Activated T-cell treated with anti-CD3 and anti-CD28 coated beads for 1 hour (primary cell): ENCODE results near the gene CNTNAP5.

ENCODE experiments used
- DNase-seq: peaks from one replicate; pipeline ENCODE4 v3.0.0-alpha.2; 2020; ENCODE audit warnings: low read depth

Gene CNTNAP5

DNA sequence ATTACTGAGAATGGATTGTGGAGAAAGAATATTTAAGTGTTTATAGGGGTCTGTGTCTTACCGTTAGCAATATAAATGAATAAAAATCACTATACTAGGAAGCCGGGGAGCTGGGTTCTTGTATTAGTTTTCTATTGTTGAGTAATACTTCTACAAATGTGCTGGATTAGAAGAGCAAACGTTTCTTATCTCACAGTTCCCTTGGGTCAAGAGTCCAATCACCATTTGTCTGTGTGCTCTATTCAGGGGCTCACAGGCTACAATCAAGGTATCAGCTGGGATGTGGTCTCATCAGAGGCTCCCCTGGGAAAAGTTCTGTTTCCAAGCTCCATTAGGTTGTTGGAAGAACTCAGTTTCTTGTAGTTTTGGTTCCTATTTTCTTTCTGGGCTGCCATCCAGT is 790.9 kb downstream of the CNTNAP5 start:
- no peak for DNase-seq

DNA sequence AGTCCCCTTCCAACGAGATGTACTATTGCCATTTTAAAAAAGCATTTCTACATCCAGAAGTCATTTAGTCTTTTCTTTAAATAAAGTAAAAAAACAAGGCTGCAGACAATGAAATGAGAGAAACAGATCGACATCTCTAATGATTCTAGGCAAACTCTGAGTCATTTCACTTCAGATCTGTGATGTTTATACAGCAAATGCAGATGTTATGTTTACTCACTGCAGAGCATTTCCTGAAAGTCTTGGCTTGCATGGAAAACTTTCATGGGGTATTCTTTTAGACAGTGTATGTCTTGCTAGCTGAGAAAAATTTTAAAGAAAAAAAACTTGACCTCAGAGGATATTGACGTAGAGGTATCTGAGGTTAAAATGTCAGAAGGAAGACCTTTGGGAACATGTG is 797.4 kb downstream of the CNTNAP5 start:
- no peak for DNase-seq

DNA sequence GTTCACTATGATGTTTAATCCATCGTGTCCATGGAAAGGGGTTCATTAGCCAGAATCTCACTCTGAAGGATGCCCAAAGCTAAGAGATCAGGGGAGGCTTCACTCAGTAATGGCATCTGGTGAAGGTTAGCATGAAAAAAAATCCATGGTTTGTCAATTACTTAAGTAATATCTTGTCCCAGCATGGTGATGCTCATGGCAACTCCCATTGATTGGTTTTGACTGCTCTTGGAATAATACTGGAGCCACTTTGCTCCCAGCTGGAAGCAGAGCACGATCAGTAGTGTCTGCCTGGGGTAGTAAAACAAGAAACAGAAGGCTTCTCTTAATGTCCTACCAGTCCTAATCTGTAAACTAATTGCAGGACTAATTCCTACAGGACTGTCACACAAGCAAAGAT is 799.4 kb downstream of the CNTNAP5 start:
- no peak for DNase-seq

DNA sequence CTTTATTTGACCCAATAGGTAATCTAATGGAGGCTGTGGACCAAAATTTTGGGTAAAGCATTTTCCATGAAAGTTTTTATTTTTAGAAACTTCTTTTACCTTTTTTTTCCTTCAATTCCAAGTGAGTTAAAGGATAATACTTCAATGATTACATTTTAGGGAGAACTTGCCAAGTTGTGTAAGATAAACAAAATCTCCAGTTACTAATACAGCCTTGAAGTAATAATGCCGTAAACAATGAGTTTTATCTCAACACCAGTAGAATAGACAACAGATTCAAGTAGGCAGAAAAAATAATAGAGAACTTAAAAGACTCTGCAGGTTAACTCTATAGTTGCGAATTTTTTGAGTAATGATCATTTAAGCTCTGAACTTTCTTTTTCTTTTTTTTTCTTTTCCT is 807.4 kb downstream of the CNTNAP5 start:
- no peak for DNase-seq

DNA sequence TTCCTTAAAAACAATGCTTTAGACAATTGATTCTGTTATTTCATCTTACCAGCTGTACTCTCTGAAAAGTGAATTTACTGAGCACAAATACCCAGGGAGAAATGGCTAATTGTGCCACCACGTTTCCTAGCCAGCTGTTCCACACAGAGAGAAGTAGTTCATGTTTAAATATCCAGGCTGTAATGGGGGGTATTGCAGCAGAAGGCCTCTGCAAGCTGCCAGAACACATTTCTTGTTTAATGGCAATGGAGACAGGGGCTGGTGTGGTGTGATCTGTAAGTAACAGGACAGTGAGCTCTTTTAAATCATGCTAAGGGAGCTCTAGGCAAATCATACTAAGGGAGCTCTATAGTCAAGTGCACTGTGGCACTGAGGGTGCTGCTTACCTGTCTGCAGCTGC is 809.2 kb downstream of the CNTNAP5 start:
- no peak for DNase-seq

DNA sequence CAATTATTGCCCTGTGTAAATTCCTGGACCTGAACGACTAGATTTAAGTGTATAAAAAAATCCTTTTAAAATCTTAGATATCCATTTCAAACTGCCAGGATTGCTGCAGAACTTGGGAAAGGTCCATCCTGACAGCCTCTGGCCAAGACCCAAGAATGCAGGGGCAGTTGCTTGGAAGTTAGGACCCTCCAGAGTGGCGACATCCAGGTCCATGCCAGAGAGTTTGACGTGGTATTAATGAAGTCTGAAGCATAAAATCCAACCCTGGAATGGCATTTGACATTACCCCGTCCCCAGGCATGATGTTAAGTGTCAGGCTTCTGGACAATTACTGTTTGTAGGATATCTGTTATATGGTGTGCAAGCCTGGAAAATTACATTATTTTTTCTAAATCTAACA is 810.2 kb downstream of the CNTNAP5 start:
- no peak for DNase-seq

DNA sequence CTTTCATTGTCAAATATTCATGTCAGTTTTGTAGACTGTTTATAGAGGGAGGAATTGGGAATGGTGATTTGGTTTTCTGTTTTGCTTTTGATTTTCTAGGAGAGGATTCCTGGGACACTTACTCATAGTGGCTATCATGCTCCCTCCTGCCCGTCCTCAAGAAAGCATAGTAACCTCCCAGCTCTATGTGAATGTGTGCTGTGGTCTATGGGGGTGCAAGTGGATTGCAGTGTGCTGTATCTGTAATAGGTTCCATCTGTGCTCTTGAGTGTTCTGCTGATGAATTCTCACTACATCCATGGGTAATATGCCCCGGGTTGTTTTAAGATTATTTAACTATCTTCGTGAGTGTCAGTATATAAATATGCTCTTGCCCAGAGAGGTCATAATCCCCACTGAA is 811.3 kb downstream of the CNTNAP5 start:
- no peak for DNase-seq

DNA sequence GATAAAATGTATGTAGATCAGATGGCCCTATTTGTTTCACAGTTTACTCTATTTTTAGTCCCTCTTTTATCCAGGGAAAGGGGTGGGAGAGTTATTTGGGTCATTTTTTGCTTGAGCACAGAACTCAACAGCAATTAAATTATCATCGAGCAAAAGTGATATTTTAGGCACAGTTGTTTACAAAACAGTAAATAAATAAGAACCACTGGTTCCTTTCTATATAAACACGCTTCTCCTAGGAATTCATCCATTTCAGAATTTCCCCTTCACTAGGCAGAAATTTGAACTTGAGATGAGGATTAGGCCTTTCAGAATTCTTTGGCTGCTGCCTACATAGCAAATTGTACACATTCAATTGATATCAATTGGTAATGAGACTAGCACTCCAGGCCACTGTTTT is 812.4 kb downstream of the CNTNAP5 start:
- no peak for DNase-seq

DNA sequence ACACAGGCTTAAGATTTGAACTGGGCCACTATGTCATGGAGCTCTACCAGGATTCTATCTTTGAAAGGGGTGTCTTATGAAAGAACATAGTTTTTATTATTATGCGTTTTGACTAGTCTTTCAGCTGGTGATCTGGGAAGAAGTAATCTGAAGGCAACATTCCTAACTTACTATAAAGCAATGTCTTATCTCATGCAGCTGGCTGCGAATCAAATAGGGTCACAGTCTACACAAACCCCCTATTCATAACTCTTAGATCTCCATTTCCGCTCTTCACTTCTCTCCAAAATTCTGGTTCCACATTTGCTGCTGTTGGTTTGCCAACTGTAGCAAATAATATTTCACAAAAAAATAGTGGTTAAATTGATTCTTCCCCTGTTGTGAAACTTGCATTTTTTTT is 813.3 kb downstream of the CNTNAP5 start:
- DNase-seq = no peak

DNA sequence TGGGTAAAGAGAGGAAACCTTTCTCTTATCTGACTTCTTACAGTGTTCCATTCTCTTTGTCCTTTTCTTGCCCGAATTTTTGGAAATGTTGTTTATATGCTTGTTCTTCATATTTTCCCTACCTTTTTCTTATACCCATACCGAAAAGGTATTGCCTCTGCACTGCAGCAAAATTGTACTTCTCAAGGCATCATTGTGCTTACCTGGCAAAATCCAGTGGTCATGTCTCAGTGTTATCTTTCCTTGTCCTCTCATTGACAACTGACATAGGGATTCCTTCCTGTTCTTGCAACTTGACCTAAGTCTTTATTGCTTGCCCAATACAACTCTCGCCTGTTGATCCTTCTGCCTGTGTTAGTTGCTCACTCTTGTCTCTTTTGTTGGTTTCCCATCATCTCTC is 842.2 kb downstream of the CNTNAP5 start:
- no peak for DNase-seq

DNA sequence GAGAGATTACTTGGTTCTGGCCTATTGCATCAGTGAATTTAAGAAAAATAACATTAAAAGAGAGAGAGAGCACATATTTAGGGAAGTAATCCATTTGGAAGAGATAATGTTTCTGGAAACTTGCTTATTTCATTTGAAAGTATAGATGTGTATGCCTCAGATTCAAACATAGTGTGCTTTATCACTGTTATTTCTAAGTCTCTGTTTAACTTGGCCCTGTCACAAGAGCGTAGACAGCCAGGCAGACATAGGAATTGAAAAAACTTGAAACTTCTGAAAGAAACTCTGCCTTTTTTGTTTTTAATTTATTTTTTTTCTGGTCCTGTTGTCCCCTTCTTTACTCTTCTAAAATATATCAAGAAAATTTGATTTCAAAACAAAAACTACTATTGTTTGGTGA is 849.1 kb downstream of the CNTNAP5 start:
- DNase-seq = no peak

DNA sequence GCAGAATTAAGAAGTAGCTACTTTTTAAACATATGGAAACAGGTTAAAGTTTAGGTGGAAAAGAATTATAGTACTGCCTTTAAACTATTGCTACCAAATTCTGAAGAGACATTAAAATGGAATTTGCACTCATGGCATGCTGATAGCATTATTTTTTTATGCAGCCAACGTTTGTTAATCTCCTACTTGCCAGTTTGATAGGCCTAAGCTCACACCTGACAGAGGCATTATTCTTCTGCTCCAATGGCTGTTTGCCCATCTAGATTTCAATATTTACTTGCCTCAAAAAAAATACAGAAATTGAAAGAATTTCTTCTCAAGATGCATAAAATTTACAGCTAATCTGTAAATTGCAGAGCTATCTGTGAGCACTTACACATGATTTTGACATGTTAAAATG is 849.6 kb downstream of the CNTNAP5 start:
- no peak for DNase-seq

DNA sequence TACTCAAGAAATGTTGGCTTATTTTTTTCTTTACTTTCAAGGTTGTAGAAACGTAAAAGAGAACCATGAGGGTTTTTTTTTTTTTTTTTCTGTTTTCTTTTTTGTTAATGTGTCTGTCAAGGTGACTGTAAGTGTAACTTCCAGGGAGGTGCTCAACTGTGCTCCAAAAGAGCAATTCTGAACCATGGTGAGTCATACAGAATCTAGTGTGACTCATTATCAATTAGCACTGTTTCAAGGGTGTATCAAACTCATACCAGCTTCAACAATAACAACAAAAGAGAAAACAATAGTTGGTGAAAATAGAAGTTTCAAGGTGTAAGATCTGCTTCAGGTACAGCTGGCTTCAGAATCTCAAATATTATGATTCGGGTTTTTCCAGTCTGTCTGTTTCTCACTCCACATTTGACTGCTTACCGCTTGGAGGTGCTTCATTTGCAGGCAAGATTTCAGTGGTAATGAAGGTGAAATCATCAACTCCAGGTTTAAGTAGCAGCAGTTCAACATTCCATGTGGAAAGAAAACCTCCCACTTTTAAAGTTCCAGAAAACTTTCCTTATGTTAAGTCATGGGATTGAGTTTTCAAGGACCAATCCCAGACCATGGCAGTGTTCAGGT is 850.6 kb downstream of the CNTNAP5 start:
- DNase-seq = no peak

DNA sequence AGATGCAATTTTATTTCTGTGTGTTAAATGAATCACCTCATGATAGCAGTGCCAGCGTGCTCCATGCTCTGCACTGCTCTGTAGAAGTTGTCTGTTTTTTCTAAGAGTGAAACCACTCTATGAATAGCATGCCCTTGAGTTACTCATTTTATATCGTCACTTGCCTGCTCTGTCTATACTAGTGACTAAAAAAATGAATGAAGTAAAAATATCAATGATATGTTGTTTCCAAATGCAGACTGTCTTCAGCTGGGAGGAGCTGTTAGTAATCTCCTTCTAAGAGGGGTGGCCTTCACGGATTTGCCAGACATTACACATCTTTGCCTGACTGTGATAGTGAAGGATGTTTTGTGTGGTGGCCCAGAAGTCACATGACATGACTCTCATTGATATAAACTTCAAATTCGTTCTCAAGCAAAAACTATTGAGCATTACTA is 852.1 kb downstream of the CNTNAP5 start:
- no peak for DNase-seq

DNA sequence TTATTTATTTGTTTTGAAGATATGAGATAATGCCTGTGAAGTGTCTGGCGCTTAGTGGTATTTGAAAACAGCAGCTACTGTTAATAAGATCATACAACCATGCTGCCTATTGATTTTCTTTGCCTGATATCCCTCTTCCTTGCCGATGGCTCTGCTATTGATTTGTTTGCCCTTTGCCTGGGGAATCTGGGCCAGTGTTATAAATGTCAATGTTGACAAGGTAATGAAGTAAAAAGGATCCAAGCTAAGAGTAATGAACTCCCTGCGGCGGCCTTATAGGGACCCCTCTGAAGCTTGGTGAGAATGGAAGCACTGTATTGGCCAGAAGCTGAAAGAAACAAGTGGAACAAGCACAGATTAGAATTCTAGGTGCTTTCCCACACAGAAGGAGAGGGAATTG is 854.6 kb downstream of the CNTNAP5 start:
- DNase-seq = no peak

DNA sequence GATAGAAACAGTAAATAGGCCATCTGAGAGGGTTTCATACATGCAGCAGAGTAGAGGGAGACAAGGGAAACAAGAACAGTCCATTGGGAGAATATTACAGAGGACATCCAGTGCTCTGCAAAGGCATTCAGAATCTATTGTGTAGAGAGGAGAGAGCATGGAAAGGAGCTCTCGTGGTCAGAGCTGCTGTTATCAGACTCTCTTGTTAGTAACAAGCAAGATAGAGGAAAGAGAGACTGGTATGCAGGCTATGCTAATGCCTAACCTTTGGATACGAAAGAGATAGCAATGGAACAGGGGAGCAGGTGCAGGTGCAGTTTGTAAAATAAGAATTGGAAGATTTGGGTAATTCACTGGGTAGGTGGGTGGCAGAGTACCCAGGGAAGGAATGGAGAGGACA is 855.9 kb downstream of the CNTNAP5 start:
- no peak for DNase-seq

DNA sequence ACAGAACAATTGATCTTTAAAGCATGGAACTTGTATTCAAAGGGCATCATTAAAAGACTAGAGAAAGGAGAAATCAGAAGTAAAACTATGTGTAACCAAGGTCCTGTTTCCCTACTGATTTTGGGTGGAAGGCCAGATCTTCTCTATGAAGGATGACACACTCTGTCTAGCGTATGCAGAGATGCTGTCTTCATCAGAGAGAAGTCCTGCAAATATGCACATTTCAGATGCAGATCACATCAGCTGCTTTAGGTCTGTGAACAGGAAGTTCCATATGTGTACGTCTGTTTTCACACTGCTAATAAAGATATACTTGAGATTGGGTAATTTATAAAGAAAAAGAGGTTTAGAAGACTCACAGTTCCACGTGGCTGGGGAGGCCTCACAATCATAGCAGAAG is 857.3 kb downstream of the CNTNAP5 start:
- no peak for DNase-seq

DNA sequence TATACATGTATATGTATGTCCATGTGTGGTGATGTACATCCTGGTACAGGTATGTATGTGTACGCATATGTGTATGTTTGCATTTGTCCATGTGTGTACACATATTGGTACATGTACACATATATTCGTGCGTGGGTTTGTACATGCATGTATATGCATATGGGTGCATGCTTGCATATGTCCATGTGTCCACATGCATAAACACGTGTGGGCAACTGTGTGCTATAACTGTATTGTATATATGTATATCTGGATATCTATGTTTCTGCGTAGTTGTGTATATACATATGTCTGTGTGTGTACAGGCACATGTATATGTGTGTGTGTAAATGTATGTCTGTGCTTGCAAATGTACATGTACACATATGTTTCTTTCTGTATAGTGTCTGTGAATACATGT is 858.5 kb downstream of the CNTNAP5 start:
- DNase-seq = no peak

DNA sequence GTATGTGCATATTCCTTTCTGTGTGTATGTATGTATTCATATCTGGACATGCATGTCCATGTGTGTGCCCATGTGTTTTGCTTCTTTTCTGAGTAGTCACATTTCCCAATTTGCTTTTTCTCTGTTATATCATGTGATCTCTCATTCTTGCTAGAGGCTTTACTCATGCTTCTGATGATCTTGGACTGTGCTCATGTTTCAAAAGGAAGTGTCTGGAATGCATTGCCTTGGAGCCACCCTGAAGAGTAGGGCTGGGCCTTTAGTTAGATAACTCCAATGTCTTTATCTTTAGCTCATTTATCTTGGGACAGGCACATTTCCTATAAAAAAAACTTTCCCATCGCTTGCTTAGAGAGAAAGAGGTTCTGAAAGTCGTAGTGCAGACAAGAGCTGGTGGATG is 859.2 kb downstream of the CNTNAP5 start:
- DNase-seq = no peak

DNA sequence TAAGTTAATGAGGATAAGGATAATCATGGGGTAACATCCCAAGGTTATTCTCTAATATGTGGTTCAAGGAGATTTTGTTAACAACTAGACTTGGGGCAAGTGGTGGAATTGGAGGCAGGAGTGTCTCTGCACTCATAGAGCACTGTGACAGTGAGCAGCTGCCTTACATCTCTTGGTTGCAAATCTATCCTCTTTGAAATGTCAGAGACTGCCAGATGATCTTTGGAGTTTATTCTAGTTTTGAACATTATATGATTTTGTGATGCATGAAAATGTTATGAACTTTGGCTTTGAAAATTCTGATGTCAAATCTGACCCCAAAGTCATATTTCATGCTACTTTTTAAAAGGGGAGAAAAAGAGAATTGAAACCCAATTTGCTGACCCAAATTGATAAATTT is 861.1 kb downstream of the CNTNAP5 start:
- DNase-seq = no peak

DNA sequence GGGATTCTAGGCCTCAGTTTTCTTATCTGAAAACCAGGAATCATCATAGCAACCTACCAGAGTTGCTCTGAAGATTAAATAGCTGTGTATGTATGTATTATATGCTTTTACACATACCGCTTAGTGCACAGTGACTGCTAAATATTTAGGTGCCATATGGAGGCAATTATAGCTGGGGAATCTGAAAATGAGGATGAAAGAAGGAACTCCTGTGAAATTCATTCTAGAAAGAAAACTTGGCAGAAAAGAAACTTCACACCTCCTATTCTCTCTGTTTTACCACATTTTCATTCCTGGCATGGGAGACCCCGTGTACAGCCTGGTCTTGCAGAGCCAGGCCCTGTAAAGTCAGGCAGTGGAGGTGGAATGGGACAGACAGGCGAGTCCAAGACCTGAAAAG is 862.4 kb downstream of the CNTNAP5 start:
- DNase-seq = no peak

DNA sequence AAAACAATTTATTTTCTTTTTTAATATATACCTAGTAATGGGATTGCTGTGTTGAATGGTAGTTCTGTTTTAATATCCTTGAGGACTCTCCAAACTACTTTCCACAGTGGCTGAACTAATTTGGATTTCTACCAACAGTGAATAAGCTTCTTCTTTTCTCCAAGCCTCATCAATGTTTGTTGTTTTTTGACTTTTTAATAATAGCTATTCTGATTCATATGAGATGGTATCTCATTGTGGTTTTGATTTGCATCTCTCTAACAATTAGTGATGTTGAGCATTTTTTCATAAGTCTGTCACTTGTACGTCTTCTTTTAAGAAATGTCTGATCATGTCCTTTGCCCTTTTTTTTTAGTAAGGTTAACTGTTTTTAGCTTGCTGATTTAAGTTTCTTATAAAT is 863.3 kb downstream of the CNTNAP5 start:
- no peak for DNase-seq

DNA sequence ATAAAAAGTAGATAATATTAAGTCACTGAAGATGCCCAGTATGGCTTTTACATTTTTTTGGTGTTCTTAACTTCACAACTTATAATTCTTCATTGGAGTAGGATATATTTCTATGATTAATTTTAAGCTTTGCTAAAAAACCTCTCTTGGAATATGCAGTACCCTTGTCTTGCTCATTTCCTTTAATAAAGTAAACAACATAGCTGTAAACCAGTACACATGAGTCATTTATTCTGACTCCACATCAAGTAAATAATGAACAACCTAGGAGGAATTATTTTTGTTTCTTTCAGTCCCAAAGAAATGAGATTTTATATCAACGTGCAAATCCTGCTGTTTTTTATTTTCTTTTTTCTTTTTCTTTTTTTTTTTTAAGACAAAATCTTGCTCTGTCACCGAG is 869.1 kb downstream of the CNTNAP5 start:
- DNase-seq = no peak

DNA sequence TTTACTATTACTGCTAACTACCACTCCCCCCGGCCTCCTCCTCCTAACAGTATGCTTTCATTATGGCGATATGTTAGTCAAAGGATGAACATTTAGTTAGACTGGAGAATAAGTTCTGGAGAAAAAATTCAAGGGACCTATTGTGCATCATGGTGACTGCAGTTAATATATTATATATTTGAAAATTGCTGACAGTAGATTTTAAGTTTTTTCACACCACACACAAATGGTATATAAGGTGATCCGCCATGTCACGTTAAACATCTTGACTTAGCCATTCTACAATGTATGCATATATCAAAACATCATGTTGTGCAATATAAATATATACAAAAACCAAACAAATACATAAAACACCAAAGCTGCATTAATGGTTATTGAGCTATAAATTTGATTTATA is 873.7 kb downstream of the CNTNAP5 start:
- DNase-seq = no peak

DNA sequence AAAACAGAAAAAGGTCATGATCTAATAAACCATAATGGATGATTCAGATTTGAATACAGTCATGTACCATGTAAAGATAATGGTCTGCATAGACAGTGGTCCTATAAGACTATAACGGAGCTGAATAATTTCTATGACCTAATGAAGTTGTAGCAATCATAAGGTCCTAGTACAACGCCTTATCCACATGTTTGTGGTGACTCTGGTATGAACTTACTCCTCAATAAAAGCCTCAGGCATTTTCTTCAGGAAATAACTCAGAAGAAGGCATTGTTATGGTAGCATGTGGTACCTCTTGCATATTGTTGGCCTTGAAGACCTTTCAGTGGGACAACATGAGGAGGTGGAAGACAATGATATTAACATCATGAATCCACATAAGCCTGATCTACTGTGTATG is 883.3 kb downstream of the CNTNAP5 start:
- DNase-seq = no peak
